ENCODE data around the gene DDX56. TPM values are rescaled to one million over a fixed set of nuclear protein-coding genes. Genes with fewer than 3 reads are reported as not detected.

Gene DDX56
- total RNA-seq, 1 experiment from 2014 or later, result 83.1 TPM

- DNase-seq (ENCODE audit: low spot score), result peak; percentile 99
- H3K4me3 Mint-ChIP-seq, result peak within 1 kb of the TSS; percentile 93
- CTCF ChIA-PET, result interaction anchor here (1.0 to 1.4 kb wide), 2 partner anchors 15 to 41 kb away, joined by 3 to 8 read pairs; no protein-coding TSS in a partner anchor
- ATAC-seq, result peak; percentile 98
- peak within 1 kb of the TSS; percentile 99 for H3K27ac Mint-ChIP-seq
- no peaks in the 10 kb centered on the region for H3K36me3 Mint-ChIP-seq
- H3K9me3 Mint-ChIP-seq, result no peaks in the 10 kb centered on the region
- no peaks in the 10 kb centered on the region for H3K27me3 Mint-ChIP-seq (ENCODE audit: low read depth)
- POLR2A ChIA-PET, result interaction anchor here (0.6 to 1.7 kb wide), 10 partner anchors 16 to 379 kb away, joined by 3 to 7 read pairs (median 4); partner anchors contain the start of genes DDX56, H2AZ2 and TMED4
- peaks cover 15% of the 10 kb centered on the region for H3K4me1 Mint-ChIP-seq
- TF ChIP-seq NFE2L1 (CRISPR knock-in tag; IDR thresholded peaks at IDR 0.05) (peak; percentile 52; the same call in 1 of the 2 replicates), SOX15 (CRISPR knock-in tag; IDR thresholded peaks at IDR 0.05) (no peak), GRHL2 (CRISPR knock-in tag; IDR thresholded peaks at IDR 0.05; ENCODE audit: insufficient replicate concordance, severe bottlenecking) (no peak), ATF6 (CRISPR knock-in tag; IDR thresholded peaks at IDR 0.05) (no peak), FOXK1 (CRISPR knock-in tag; IDR thresholded peaks at IDR 0.05) (peak; percentile 71; the same call in 1 of the 2 replicates), MYBL2 (CRISPR knock-in tag; IDR thresholded peaks at IDR 0.05) (no peak), PREB (CRISPR knock-in tag; IDR thresholded peaks at IDR 0.05; ENCODE audit: borderline replicate concordance) (no peak), AR (CRISPR knock-in tag; IDR thresholded peaks at IDR 0.05) (no peak), ATF3 (CRISPR knock-in tag; conservative IDR thresholded peaks at IDR 0.05) (no peak), MLX (CRISPR knock-in tag; IDR thresholded peaks at IDR 0.05) (no peak), FOXP4 (CRISPR knock-in tag; IDR thresholded peaks at IDR 0.05) (peak; percentile 20; the same call in 1 of the 2 replicates), NFATC4 (CRISPR knock-in tag; IDR thresholded peaks at IDR 0.05) (no peak), PRDM15 (CRISPR knock-in tag; IDR thresholded peaks at IDR 0.05) (no peak), JAZF1 (CRISPR knock-in tag; IDR thresholded peaks at IDR 0.05) (no peak), MAX (CRISPR knock-in tag; IDR thresholded peaks at IDR 0.05) (peak; percentile 91), EMX1 (CRISPR knock-in tag; IDR thresholded peaks at IDR 0.05) (no peak), ESRRA (CRISPR knock-in tag; IDR thresholded peaks at IDR 0.05; ENCODE audit: borderline replicate concordance) (peak; percentile 98), ZNF512 (CRISPR knock-in tag; IDR thresholded peaks at IDR 0.05; ENCODE audit: borderline replicate concordance) (no peak), ETV6 (CRISPR knock-in tag; IDR thresholded peaks at IDR 0.05) (no peak)
Measured at GRCh38 chr7:44606341-44607140, 32.8 kb upstream of the DDX56 start, which contains the start of gene OGDH. Gene OGDH, plus strand, starts transcription at chr7:44606627. Its CDS starts 17,717 bp downstream, at chr7:44624344.

All from WTC11 (cell line).